Neural progenitor cell (in vitro differentiated cells): Measurements from ENCODE around the gene VWA8. TPM values are rescaled to one million over a fixed set of nuclear protein-coding genes. Genes with fewer than 3 reads are reported as not detected.

Source experiments
- DNase-seq: peaks from one replicate; pipeline ENCODE4 v3.0.0-alpha.2; 2016; ENCODE audit warnings: low spot score
- H2AFZ ChIP-seq: fragments of 200-600 bp; sonication (generic); replicated peaks from 2 replicates; pipeline ENCODE4 v1.6.1; 2016; ENCODE audit warnings: antibody characterized with exemption
- H3F3A ChIP-seq: fragments of 200-600 bp; sonication (generic); 2 replicates; pipeline ENCODE4 v1.6.1; 2016; ENCODE audit warnings: antibody characterized with exemption, low read depth
- H3K27ac ChIP-seq: fragments of 200-600 bp; sonication (generic); 2 replicates; pipeline ENCODE4 v1.5.1; 2016; ENCODE audit warnings: mild to moderate bottlenecking
- H3K27me3 ChIP-seq: fragments of 200-600 bp; sonication (generic); 2 replicates; pipeline ENCODE4 v1.6.1; 2016; ENCODE audit warnings: mild to moderate bottlenecking, moderate library complexity
- H3K36me3 ChIP-seq: fragments of 200-600 bp; sonication (generic); 2 replicates; pipeline ENCODE4 v1.5.1; 2016
- H3K4me1 ChIP-seq: fragments of 200-600 bp; sonication (generic); 2 replicates; pipeline ENCODE4 v1.6.1; 2016; ENCODE audit warnings: mixed run types
- H3K4me2 ChIP-seq: fragments of 200-600 bp; sonication (generic); 2 replicates; pipeline ENCODE4 v1.6.1; 2016
- H3K4me3 ChIP-seq: fragments of 200-600 bp; sonication (generic); 2 replicates; pipeline ENCODE4 v1.5.1; 2016
- H3K79me2 ChIP-seq: fragments of 200-600 bp; sonication (generic); 2 replicates; pipeline ENCODE4 v1.6.1; 2016; ENCODE audit warnings: low read depth
- H3K9ac ChIP-seq: fragments of 200-600 bp; sonication (generic); 2 replicates; pipeline ENCODE4 v1.6.1; 2016
- H3K9me3 ChIP-seq: fragments of 200-600 bp; sonication (generic); 2 replicates; pipeline ENCODE4 v1.5.1; 2016; ENCODE audit warnings: low read depth
- H4K20me1 ChIP-seq: fragments of 200-600 bp; sonication (generic); 2 replicates; pipeline ENCODE4 v1.6.1; 2016; ENCODE audit warnings: low read depth
- H3K27ac Mint-ChIP-seq: 3 replicates; pipeline ENCODE4 v1.8.0; 2021; ENCODE audit warnings: mixed read lengths
- H3K27me3 Mint-ChIP-seq: 2 replicates; pipeline ENCODE4 v1.8.0; 2022; ENCODE audit warnings: low read depth, mild to moderate bottlenecking, inconsistent platforms, moderate library complexity, mixed read lengths; ENCODE audit not compliant: insufficient read depth
- H3K36me3 Mint-ChIP-seq: 3 replicates; pipeline ENCODE4 v1.8.0; 2021; ENCODE audit warnings: mixed read lengths
- H3K4me1 Mint-ChIP-seq: 3 replicates; pipeline ENCODE4 v1.8.0; 2021; ENCODE audit warnings: mixed read lengths
- H3K4me3 Mint-ChIP-seq: 3 replicates; pipeline ENCODE4 v1.8.0; 2021; ENCODE audit warnings: mild to moderate bottlenecking, moderate library complexity, mixed read lengths
- H3K9me3 Mint-ChIP-seq: 3 replicates; pipeline ENCODE4 v1.8.0; 2020; ENCODE audit warnings: mixed read lengths
- EZH2 ChIP-seq: fragments of 200-600 bp; sonication (generic); IDR thresholded peaks from 2 replicates; pipeline ENCODE4 v1.6.1; 2017; ENCODE audit warnings: antibody characterized with exemption, mild to moderate bottlenecking, moderate library complexity
- EZH2phosphoT487 ChIP-seq: fragments of 200-600 bp; sonication (generic); IDR thresholded peaks from 2 replicates; pipeline ENCODE4 v1.6.1; 2017; ENCODE audit warnings: antibody characterized with exemption
- total RNA-seq: library from RNA; depleted of rRNA; stranded (reverse); fragments of >200 nt; gene quantifications from 2 replicates; pipeline ENCODE4 v1.2.3, GENCODE V29; 2015; ENCODE audit warnings: low replicate concordance
- TF ChIP-seq, protein P1 (sequence below): fragments of 200-600 bp; sonication (generic); IDR thresholded peaks from 2 replicates; pipeline ENCODE4 v1.5.1; 2017; ENCODE audit warnings: antibody characterized with exemption, mild to moderate bottlenecking

VWA8 gene
- total RNA-seq, 1 donor from 2014 or later, result 12.6 TPM

DNA sequence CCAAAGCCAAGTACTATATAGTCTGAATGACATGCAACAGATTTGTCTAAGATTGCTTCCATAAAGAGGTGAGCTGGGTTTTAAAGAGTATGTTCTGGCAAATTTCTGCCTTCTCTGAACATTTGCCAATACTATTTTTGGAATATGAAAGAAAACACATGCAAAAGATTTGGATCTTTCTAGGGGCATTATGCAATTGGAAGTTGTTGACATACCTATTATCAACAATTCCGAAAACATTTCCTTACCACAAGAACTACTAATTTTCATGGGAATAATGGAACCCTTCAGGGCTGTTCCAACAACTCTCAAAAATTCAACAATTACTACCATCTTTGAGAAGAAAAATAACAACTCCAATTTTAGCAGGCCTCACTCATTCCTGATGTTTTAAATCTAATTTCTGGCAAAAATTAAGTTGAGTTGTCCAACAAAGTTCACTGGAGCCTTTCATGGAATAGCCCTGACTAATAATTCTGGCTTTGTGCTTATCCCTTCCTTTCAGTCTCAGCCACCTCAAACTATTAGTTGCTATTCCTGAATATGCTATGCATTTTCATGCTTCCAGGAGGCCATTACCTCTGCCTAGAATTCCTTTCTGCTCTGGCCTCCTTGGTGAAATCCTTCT is 253.6 kb downstream of the VWA8 start:
- Histone ChIP-seq H3K9ac (no peak overlapping the region), H3K4me3 (no peak overlapping the region), H3K36me3 (no peaks in the 10 kb centered on the region), H2AFZ (no peak overlapping the region), H3K79me2 (no peaks in the 10 kb centered on the region), H3K27ac (no peak overlapping the region), H3K27me3 (no peaks in the 10 kb centered on the region), H3K4me1 (no peaks in the 10 kb centered on the region), H3F3A (no peaks in the 10 kb centered on the region), H3K9me3 (no peaks in the 10 kb centered on the region), H4K20me1 (no peaks in the 10 kb centered on the region), H3K4me2 (no peak overlapping the region)
- H3K36me3 Mint-ChIP-seq, result no peaks in the 10 kb centered on the region
- no peaks in the 10 kb centered on the region for H3K9me3 Mint-ChIP-seq
- no peak for TF ChIP-seq EZH2phosphoT487
- TF ChIP-seq, protein P1, sequence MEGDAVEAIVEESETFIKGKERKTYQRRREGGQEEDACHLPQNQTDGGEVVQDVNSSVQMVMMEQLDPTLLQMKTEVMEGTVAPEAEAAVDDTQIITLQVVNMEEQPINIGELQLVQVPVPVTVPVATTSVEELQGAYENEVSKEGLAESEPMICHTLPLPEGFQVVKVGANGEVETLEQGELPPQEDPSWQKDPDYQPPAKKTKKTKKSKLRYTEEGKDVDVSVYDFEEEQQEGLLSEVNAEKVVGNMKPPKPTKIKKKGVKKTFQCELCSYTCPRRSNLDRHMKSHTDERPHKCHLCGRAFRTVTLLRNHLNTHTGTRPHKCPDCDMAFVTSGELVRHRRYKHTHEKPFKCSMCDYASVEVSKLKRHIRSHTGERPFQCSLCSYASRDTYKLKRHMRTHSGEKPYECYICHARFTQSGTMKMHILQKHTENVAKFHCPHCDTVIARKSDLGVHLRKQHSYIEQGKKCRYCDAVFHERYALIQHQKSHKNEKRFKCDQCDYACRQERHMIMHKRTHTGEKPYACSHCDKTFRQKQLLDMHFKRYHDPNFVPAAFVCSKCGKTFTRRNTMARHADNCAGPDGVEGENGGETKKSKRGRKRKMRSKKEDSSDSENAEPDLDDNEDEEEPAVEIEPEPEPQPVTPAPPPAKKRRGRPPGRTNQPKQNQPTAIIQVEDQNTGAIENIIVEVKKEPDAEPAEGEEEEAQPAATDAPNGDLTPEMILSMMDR, result no peak
- no peak for TF ChIP-seq EZH2
- no peak for DNase-seq
- peaks cover 3% of the 10 kb centered on the region for H3K4me1 Mint-ChIP-seq
- H3K27me3 Mint-ChIP-seq, result no peaks in the 10 kb centered on the region
- no peak overlapping the region for H3K27ac Mint-ChIP-seq
- H3K4me3 Mint-ChIP-seq, result no peak overlapping the region

DNA sequence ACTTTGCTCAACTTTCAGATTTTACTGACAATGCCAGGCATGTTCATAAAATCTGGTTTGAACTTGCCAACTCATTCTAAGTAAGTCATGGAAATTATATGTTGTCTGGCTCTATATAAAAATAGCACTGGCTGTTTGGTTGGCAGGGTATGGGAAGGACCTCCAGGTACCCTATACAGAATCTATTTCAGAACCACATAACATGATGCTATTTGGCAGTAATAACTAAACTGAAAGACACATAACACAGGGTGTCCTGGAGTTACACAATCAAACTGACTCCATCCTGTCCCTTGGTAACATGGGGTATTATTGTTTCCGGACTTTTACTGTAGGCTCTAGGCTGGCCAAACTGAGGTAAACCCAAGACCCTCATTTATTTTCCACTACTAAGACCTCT is 254.8 kb downstream of the VWA8 start:
- TF ChIP-seq, protein P1, result no peak
- TF ChIP-seq EZH2 (no peak), EZH2phosphoT487 (no peak)
- H3K4me1 ChIP-seq, result no peaks in the 10 kb centered on the region
- no peaks in the 10 kb centered on the region for H3K9me3 Mint-ChIP-seq
- H3K27ac ChIP-seq, result no peak overlapping the region
- no peaks in the 10 kb centered on the region for H4K20me1 ChIP-seq
- no peak overlapping the region for H3K9ac ChIP-seq
- no peak overlapping the region for H3K4me2 ChIP-seq
- H2AFZ ChIP-seq, result no peak overlapping the region
- DNase-seq, result no peak
- H3K4me3 ChIP-seq, result no peak overlapping the region
- no peaks in the 10 kb centered on the region for H3K27me3 Mint-ChIP-seq
- no peaks in the 10 kb centered on the region for H3K27me3 ChIP-seq
- no peaks in the 10 kb centered on the region for H3K79me2 ChIP-seq
- H3F3A ChIP-seq, result no peaks in the 10 kb centered on the region
- peaks cover 3% of the 10 kb centered on the region for H3K4me1 Mint-ChIP-seq
- H3K4me3 Mint-ChIP-seq, result no peak overlapping the region
- no peaks in the 10 kb centered on the region for H3K36me3 Mint-ChIP-seq
- no peak overlapping the region for H3K27ac Mint-ChIP-seq
- no peaks in the 10 kb centered on the region for H3K9me3 ChIP-seq
- no peaks in the 10 kb centered on the region for H3K36me3 ChIP-seq

DNA sequence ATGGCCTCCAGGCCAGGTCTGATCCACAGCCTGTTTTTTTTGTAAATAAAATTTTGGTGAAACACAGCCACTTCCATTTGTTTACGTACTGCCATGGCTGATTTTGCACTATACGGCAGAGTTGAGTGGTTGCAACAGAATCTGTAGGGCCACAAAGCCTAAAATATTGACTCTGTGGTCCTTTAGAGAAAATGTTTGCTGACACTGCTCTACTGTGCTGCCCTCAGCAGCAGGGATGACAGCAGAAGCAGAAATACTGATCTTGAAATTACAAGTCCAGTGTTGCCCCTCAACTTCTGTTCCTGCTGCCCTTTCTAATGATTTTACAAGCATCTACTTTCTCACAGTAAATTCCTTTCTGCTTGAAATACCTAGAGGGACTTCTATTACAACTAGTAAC is 258.4 kb downstream of the VWA8 start:
- Mint-ChIP-seq H3K9me3 (no peaks in the 10 kb centered on the region), H3K27ac (no peak overlapping the region), H3K36me3 (peaks cover 3% of the 10 kb centered on the region), H3K4me3 (no peak overlapping the region), H3K4me1 (no peaks in the 10 kb centered on the region), H3K27me3 (no peaks in the 10 kb centered on the region)
- no peaks in the 10 kb centered on the region for H3K4me1 ChIP-seq
- H3K36me3 ChIP-seq, result no peaks in the 10 kb centered on the region
- no peaks in the 10 kb centered on the region for H4K20me1 ChIP-seq
- H3K27me3 ChIP-seq, result no peaks in the 10 kb centered on the region
- no peak overlapping the region for H3K4me3 ChIP-seq
- no peak for TF ChIP-seq EZH2phosphoT487
- TF ChIP-seq EZH2, result no peak
- TF ChIP-seq, protein P1, result no peak
- H3F3A ChIP-seq, result no peaks in the 10 kb centered on the region
- no peak overlapping the region for H3K4me2 ChIP-seq
- no peaks in the 10 kb centered on the region for H3K79me2 ChIP-seq
- DNase-seq, result no peak
- no peaks in the 10 kb centered on the region for H3K9me3 ChIP-seq
- no peak overlapping the region for H3K9ac ChIP-seq
- no peak overlapping the region for H3K27ac ChIP-seq
- no peak overlapping the region for H2AFZ ChIP-seq
